Upper lobe of right lung (tissue), 1 donor: Measurements from ENCODE around the gene RPTOR. TPM values are rescaled to one million over a fixed set of nuclear protein-coding genes. Genes with fewer than 3 reads are reported as not detected.

ENCODE experiments used
- ATAC-seq: fragments of 200-7000 bp; cut with Tn5 transposase; one replicate; pipeline ENCODE4 v1.9.1; 2020; ENCODE audit warnings: mild to moderate bottlenecking, moderate library complexity
- DNase-seq: peaks from one replicate; pipeline ENCODE4 v3.0.0-alpha.2; 2020
- H3K27ac ChIP-seq: fragments of 200-600 bp; one replicate; pipeline ENCODE4 v1.8.0; 2022
- H3K27me3 ChIP-seq: fragments of 200-600 bp; one replicate; pipeline ENCODE4 v1.8.0; 2022; ENCODE audit warnings: mild to moderate bottlenecking
- H3K36me3 ChIP-seq: fragments of 200-600 bp; one replicate; pipeline ENCODE4 v1.8.0; 2022
- H3K4me1 ChIP-seq: fragments of 200-600 bp; one replicate; pipeline ENCODE4 v1.8.0; 2022
- H3K4me3 ChIP-seq: fragments of 200-600 bp; one replicate; pipeline ENCODE4 v1.8.0; 2022; ENCODE audit warnings: mild to moderate bottlenecking
- H3K9me3 ChIP-seq: fragments of 200-600 bp; one replicate; pipeline ENCODE4 v1.8.0; 2022
- CTCF ChIP-seq: fragments of 200-600 bp; IDR thresholded peaks from one replicate; pipeline ENCODE4 v1.8.0; 2022; ENCODE audit warnings: antibody characterized with exemption
- intact Hi-C: fragments of 100-400 bp; cut with DNase I; formaldehyde crosslinking; loops from one replicate; pipeline ENCODE4 v1.11.0; 2022
- total RNA-seq: library from RNA; stranded (reverse); fragmentation: NEBNext Ultra II Directional; extraction: Animal tissue kit (Norgen Biotek cat#: 25700); gene quantifications from one replicate; pipeline ENCODE4 v1.2.1, GENCODE V29; 2021
- donor health status: DM: no; HTN: yes; CAD: no; lungs with severe emphysema.

Gene RPTOR
- total RNA-seq, 1 donor from 2014 or later: 35.4 TPM

DNA sequence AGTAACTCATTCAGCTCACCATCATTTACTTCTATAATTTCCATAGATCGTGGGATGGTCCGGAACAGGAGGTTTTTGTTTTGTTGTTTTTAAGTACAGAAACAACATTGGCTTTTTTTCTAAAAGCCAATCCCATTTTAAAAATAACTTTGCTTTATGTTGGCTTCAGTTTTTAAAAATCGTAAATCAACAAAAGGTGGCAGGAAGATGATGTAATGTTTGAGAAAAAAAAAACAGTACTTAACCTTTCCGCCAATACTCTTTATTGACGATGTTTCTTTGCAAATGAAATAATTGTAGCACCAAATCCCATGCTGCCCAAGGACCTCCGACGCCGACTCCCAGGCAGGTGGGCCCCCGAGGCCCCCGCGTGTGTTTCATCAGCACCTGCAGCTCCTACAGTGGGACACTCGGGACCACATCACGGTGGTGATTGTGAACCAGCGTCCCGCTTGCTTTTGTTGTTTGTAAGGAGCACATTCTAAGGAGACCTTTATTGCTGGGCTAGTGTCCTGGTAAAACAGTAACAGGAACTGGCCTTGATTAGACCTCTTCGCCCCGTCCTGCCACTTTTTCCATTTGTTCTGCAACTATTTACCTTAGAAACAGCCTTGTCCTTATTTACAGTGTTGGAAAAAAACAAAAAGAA is 306.8 kb downstream of the RPTOR start:
- intact Hi-C loops: no loop called here
- Histone ChIP-seq H3K4me1 (peaks cover 1% of the 10 kb centered on the region), H3K4me3 (no peak overlapping the region), H3K9me3 (no peaks in the 10 kb centered on the region), H3K27ac (no peak overlapping the region), H3K36me3 (peaks cover 26% of the 10 kb centered on the region), H3K27me3 (no peaks in the 10 kb centered on the region)
- no peak for ATAC-seq
- DNase-seq: peak; percentile 30
- no peak for TF ChIP-seq CTCF

DNA sequence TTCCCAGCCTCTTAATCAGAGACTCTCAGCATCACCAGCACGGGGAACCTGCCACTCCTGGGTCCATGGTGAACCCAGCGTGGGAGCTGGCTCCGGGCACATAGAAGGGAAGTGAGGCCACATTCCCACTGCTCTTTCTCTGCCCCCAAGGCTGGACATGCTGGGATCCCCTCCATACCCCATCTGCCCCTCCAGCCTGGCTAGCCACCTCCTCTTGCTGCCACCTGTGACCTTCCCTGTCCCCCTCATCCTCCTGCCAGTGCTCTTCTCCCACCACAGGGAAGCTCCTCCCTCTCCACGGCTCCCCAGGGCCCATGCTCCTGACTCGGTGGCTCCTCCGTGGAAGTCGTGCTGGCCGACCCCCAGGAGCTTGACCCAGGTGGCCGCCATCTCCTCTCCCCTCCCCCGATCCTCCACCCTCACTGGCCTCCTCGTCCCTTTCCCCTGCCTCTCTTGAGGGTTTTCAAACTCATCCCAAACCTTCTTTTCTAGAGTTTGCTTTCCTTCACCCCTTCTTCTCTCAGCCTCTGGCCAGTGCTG is 307.9 kb downstream of the RPTOR start:
- H3K36me3 ChIP-seq: peaks cover 17% of the 10 kb centered on the region
- no peaks in the 10 kb centered on the region for H3K9me3 ChIP-seq
- ATAC-seq (no peak), DNase-seq (peak; percentile 62)
- TF ChIP-seq CTCF: no peak
- intact Hi-C loops: no loop called here
- peaks cover 8% of the 10 kb centered on the region for H3K4me1 ChIP-seq
- no peaks in the 10 kb centered on the region for H3K27me3 ChIP-seq
- H3K4me3 ChIP-seq: no peak overlapping the region
- no peak overlapping the region for H3K27ac ChIP-seq

- no peak overlapping the region for H3K27ac ChIP-seq
- DNase-seq (peak; percentile 44), ATAC-seq (no peak)
- H3K36me3 ChIP-seq: peaks cover 12% of the 10 kb centered on the region
- no peaks in the 10 kb centered on the region for H3K9me3 ChIP-seq
- no peak for TF ChIP-seq CTCF
- H3K27me3 ChIP-seq: no peaks in the 10 kb centered on the region
- intact Hi-C loops: no loop called here
- H3K4me3 ChIP-seq: no peak overlapping the region
- H3K4me1 ChIP-seq: peaks cover 8% of the 10 kb centered on the region
These were observed 308.4 kb downstream of the RPTOR start for GRCh38 chr17:80853076-80853475.

GRCh38 chr17:80854220-80854619 is 309.6 kb downstream of the RPTOR start:
- Histone ChIP-seq H3K27me3 (no peaks in the 10 kb centered on the region), H3K36me3 (peaks cover 9% of the 10 kb centered on the region), H3K4me3 (no peak overlapping the region), H3K27ac (no peak overlapping the region), H3K4me1 (peaks cover 8% of the 10 kb centered on the region), H3K9me3 (no peaks in the 10 kb centered on the region)
- TF ChIP-seq CTCF: no peak
- DNase-seq (no peak), ATAC-seq (no peak)
- intact Hi-C loops: no loop called here

DNA sequence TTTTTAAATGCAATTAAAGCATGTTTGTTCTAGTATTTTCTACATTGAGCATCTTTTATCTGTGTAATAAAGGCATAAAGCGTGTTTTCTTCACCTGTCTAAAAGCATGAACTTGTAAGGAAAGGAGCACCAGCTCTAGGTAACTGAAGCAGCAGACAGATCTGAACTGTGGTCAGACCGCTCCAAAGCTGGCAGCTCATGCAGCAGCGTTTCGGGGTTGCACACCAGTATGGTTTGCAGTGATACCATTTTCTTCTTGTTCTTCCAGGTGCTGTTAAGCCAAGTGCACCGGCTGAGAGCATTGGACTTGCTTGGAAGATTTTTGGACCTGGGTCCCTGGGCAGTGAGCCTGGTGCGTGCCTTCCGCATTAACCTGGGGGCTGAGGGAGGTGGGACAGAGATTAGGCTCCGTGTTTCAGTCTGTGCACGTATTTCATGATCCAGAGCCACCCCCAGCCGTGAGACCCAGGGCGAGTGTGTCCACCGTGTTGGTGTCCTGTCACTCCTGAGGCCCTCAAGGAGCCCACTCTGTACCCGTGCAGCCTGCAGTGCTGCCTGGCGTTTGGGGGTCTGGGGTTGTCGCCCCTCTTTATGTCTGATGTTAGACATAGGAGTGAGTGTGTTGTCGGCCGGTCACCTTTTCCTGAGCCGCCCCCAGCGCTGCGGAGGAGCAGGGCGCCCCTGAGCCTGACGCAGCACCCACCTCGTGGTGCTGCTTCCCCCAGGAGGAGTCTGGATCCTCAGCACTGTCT is 310.7 kb downstream of the RPTOR start:
- DNase-seq (no peak), ATAC-seq (no peak)
- H3K9me3 ChIP-seq: no peaks in the 10 kb centered on the region
- no peak overlapping the region for H3K4me3 ChIP-seq
- H3K27ac ChIP-seq: no peak overlapping the region
- H3K4me1 ChIP-seq: peaks cover 13% of the 10 kb centered on the region
- intact Hi-C loops: no loop called here
- no peak for TF ChIP-seq CTCF
- H3K27me3 ChIP-seq: no peaks in the 10 kb centered on the region
- peaks cover 9% of the 10 kb centered on the region for H3K36me3 ChIP-seq
